GM18526 (cell line): Measurements from ENCODE around the gene PRKN.

Experiments used
- POLR2A ChIP-seq: IDR thresholded peaks from 3 replicates; pipeline ENCODE4 v1.6.1; 2011; ENCODE audit not compliant: insufficient read length; ENCODE audit errors: extremely low read depth

Gene PRKN

DNA sequence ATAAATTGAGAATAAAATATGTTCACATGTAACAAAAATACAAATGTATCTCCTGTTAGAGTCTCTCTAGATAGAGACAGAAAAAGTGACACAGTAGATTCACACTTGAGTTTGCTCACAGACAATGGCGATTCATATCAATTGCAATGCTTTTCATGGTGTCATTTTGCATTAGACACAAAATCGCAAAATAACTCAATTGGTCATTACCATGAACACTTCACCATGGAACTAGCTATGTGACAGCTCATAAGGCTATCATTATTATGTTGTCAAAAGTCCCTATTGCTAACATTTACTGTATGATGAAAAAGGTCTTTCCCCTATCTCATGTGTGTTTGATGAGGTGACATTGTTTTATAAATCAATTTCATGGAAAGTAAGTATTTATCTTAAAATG lies 1204.2 kb downstream of the PRKN start:
- no peak for TF ChIP-seq POLR2A

- TF ChIP-seq POLR2A, result no peak
Measured at GRCh38 chr6:161522276-161522675, 1205.3 kb downstream of the PRKN start.

- no peak for TF ChIP-seq POLR2A
Measured at GRCh38 chr6:161511447-161512095, 1216.0 kb downstream of the PRKN start.

GRCh38 chr6:161508341-161508740 lies 1219.2 kb downstream of the PRKN start:
- no peak for TF ChIP-seq POLR2A

DNA sequence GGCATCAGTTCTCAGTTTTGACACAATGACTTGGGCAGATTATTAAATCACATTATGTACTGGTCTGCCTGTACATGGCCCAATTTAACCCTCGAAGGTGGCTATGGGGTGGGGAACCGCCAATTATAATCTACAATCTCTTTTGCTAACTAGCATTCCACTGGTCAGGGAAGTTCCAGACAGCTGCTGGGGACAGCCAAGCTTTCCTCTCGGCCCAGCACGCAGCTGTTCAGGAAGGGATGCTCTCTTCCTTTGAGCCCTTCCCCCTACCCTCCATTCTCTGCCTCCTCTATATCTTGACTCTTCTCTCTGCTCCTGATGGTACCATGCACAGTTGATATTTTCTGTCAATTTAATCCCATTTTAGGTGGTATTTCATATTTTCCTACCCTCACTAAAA lies 1220.2 kb downstream of the PRKN start:
- TF ChIP-seq POLR2A, result no peak

GRCh38 chr6:161503570-161503969 lies 1224.0 kb downstream of the PRKN start:
- no peak for TF ChIP-seq POLR2A

GRCh38 chr6:161498881-161499280 lies 1228.7 kb downstream of the PRKN start:
- TF ChIP-seq POLR2A, result no peak

DNA sequence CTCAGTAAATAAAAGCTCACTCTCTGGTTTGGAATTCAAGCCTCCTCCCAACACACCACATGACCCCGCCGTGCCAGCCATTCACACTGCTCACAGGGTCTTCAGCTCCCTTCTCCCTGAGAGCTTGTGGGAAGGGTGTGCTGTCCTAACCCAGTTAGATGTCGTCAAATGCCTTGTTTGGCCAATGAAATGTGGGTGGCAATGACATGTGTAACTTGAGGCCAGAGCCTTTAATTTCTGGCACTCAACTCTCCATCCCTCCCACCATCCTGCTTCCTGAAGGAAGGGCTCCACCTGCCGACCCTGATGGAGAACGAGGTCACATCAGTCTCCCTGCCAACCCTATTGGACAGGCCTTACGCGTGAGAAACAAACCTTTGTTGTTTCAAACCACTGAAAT lies 1229.2 kb downstream of the PRKN start:
- TF ChIP-seq POLR2A, result no peak

- no peak for TF ChIP-seq POLR2A
Measured at GRCh38 chr6:161496941-161497340, 1230.6 kb downstream of the PRKN start.

GRCh38 chr6:161494566-161494965 lies 1233.0 kb downstream of the PRKN start:
- TF ChIP-seq POLR2A, result no peak

DNA sequence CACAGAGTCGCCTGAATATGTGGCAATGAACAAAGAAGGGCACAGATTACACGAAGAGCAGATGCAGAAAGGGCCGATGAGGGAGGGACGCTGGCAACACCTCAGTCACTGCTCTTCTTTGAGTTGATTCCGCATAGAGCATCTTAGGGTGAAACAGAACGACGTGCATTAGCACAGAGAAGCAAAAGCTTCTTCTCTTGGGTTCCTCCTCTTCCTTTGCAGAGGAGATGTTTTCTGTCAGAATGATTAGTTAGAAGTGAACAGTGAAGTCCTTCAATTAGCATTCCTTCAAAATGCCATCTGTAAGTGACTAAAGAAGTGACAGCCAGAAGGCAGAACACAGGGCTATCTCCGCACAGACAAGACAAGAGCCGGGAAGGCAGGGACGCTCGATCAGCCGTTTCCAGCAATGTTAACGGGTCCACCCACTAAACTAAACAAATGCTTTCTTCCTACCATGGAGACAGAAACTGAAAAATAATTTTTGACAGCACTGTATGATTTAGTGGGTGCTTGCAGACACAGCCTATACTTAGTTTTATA lies 1233.9 kb downstream of the PRKN start:
- TF ChIP-seq POLR2A, result no peak

DNA sequence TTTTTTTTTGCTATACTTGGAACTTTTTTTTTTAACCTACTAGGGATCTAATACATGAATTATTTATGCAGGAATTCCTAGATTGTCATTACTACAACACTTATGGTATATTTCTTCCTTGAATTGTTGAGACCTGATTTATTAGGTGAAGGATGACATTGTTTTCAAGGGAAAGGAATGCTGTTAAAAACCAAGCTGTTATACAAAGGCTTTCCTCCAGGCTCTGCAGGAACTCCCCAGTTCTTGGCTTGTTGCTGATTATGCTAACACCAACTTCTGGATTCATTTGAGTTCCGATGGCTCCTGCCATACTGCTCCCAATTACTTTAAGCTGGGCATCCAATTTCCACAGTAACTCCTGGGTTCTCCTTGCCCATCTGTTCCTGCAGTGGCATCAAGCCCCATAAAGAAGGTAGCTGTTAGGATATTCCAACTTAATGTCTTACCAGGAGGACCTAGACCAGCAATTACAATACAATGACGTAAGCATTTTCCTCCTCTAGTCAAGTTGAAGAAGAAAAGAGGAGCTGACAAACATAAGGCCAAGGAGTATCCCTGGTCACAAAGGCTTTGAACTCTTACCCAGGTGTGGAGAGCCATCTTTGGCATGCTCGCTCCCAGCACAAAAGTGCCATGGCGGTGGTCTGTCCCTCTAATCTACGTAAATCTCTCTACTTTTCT lies 1237.8 kb downstream of the PRKN start:
- TF ChIP-seq POLR2A, result no peak

DNA sequence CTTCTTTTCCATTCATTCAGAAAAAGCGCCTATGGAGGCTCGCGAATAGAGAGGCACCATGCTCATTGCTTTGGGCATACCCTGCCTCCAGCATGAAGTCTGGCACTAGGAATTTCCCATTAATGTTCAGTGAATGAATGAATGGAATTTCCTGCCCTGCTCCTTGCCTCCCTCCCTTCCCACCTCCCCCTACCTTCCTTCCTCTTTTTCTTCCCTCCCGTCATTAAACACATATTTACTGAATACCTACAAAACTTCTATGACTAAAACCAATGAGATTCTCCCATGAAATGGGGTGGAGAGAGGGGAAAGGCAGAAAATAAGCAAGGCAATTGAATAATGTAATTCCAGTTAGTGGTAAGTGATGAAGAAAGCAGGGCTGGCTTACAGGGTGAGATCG lies 1239.9 kb downstream of the PRKN start:
- TF ChIP-seq POLR2A, result no peak

DNA sequence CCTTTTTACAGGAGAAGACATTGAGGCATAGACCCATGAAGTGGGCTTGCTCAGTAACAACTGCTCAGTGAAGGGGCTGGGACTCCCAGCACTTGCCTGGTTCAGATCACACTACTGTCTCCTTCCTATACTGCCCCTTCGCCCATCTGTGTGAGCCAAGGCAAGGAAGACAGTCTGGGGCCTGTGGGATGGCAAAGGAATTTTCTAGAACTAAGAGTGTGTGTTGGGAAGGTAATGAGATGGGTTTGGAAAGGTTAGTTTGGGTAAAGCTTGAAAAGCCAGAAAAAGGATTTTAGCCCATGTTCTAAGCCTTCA lies 1240.4 kb downstream of the PRKN start:
- no peak for TF ChIP-seq POLR2A

DNA sequence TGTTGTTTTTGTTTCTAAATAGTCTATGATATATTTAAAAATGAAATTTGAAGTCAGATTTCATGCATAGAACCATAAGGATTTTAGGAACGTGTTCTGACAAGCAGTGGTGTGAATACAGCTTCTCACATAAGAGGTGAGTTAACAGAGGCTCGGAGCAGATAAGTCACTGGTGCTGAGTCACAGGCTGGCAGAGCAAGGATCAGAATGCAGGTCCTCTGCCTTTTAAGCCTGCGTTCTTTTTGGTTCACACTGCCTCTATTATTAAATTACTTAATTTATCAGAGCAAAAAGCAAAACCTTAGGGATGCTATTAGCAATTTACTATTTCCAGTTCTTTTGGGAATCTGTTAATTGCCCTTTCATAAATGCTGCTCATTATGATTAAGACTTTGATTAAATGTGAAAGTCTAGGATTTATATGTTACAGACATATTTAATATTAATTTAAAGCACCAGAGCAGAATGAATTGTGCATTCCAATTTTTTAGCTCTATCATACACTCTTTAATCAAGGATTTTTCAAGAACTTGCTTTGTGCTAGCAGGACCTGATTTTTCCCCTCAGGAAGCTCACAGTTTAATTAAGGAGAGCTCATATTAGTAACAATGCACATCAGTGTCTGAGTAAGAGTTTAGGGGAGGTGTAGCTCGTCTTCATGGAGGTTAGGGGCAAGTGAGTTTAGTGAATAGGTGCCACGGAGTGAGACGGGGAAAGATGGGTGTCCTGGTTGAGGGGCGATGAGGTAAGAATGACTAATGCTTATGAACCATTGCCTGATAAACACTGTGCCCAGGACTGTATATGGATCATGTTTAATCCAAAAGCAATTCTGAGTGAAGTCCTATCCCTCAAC lies 1241.0 kb downstream of the PRKN start:
- no peak for TF ChIP-seq POLR2A

DNA sequence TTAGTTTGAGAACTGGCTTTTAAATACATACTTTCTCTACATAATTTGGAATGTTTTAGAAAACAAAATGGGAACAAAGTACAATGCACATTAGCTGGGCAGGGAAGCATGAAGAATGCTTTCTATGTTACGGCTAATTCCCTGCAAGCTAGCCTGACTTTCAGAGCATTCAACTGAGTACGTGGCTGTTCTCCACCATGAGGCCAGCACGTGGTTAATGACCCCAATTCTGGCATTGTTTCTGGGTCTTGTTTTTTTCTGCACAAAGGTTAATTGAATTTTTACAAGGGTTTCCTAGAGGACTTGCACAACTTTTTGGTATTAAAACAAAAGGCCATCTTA lies 1245.1 kb downstream of the PRKN start:
- no peak for TF ChIP-seq POLR2A
